HG03457 (cell line): Measurements from ENCODE around the gene ABHD12.
"Not testable (repeated sequence)": the region's sequence is repeated elsewhere in the genome, so short reads cannot be mapped to it uniquely, and the experiment has no call there.

ENCODE experiments used
- ATAC-seq: cut with Tn5 transposase; IDR thresholded peaks from one replicate; pipeline ENCODE4 v1.9.1; 2021; ENCODE audit warnings: moderate number of reproducible peaks; ENCODE audit not compliant: unreplicated experiment

ABHD12 gene

DNA sequence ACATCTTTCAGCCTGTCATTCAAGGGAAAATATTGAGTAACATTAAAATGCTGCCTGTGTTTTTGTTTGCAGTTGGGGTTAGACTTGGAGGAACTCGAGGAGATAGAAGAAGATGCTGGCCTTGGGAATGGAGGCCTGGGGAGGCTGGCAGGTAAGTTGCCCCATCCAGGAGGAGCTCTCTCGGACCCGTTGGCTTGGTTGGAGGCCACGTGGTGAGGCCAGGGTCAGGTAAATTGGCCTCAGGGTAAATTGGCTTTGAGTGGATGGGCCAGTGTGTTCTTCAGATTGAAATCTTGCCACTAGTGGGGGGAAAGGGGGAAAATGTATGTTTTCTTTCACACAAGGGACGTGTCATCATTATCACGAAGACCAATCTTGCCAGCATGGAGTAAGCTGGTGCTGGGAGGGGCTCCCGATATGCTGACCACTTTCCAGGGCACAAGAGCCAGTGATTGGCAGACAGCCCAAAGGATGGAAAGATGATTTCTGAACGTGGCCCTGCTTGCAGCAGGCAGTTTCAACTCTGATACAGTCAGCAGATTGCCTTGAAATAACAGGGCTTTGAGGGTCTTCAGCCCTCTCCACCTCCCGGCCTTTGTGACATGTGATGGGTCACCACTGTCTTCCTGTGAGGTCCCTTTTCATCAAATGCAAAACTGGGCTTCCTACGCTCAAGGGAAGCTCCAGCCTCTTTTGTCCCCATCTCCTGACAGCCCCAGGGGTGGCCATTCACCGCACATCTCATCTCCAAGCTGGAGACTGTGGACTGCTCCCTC lies 121.4 kb downstream of the ABHD12 start:
- ATAC-seq = no peak

DNA sequence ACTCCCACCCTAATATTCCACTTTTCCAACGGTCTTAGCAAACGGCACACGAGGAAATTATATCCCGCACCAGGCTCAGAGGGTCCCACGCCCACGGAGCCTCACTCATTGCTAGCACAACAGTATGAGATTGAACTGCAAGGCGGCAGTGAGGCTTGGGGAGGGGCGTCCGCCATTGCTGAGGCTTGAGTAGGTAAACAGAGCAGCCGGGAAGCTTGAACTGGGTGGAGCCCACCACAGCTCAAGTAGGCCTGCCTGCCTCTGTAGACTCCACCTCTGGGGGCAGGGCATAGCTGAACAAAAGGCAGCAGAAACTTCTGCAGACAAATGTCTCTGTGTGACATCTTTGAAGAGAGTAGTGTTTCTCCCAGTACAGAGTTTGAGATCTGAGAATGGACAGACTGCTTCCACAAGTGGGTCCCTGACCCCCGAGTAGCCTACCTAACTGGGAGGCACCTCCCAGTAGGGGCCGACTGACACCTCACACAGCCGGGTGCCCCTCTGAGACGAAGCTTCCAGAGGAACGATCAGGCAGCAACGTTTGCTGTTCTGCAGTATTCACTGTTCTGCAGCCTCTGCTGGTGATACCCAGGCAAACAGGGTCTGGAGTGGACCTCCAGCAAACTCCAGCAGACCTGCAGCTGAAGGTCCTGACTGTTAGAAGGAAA lies 129.7 kb downstream of the ABHD12 start:
- not testable (repeated sequence) for ATAC-seq

DNA sequence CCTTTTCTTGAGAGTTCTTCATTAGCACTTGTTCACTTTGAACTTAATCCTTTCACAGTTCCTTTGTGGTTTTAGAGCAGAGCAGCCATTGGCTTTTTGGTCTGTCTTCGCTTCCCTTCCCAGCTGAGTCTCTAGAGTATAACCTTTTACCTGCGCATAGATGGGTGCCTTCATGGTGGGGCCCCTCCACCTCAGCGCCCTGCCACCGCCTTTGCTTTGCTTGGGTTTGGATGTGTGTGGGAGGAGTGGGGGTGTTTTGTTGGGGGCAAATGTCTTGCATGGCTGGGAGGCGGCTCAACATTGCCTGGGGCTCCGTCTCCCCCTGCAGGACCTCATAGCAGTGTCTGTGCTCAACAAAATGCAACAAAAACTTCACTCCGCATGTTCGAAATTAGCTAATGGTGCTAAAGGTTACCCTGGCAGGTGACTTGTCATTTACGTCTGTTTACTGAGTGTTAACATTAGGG lies 130.8 kb downstream of the ABHD12 start:
- ATAC-seq = no peak

DNA sequence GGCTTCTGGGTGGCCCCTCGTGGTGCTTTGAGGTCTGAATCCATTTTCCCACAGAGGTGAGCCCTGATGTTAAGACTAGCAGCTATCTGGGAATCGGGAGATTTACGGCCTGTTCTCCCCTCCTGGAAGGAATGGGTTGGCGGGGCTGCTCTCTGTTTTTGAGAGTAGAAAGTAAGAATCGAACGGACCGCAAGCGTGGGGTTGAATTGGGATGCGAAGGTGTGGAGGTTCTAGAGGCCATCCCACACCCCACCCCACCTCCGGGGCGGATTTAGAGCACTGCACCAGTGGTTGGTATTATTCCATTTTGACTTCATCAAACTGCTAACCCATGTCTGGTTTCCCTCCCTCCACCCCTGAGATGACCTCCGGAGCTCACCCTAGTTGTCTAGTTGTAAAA lies 131.3 kb downstream of the ABHD12 start:
- ATAC-seq = no peak

DNA sequence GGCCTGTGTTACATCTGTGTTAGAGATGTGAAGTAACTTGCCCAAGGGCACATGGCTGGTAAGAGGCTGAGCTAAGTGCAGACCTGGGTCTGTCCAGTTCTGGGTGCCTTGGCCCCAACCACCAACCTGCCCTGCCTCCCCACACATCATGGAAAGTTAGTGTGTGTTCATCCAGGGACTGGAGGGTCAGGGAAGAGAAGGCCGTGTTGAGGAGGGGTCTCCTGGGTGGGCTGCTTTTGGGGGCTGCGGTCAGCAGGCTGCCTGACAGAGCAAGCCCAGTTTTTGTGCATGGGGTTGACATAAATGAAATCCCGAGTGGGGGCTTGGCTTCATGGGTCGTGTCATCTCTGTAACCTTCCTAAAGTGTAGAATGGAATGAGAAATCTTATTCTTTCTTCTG lies 131.8 kb downstream of the ABHD12 start:
- ATAC-seq = no peak

DNA sequence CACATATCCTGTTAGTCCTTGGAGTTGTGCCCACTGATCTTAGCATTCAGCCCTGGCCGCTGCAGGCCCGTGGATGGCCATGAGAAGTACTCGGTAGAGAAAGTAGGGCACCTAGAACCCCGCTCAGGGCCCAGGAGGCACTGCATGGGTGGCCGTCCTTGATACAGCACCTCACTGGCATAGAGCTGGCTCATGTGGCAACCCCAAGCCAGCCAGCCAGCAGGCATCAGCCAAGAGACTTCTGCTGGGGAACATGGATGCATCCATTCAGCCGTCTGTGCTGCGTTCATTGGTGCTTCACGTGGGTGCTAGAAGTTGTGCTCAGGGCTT lies 132.2 kb downstream of the ABHD12 start:
- no peak for ATAC-seq

DNA sequence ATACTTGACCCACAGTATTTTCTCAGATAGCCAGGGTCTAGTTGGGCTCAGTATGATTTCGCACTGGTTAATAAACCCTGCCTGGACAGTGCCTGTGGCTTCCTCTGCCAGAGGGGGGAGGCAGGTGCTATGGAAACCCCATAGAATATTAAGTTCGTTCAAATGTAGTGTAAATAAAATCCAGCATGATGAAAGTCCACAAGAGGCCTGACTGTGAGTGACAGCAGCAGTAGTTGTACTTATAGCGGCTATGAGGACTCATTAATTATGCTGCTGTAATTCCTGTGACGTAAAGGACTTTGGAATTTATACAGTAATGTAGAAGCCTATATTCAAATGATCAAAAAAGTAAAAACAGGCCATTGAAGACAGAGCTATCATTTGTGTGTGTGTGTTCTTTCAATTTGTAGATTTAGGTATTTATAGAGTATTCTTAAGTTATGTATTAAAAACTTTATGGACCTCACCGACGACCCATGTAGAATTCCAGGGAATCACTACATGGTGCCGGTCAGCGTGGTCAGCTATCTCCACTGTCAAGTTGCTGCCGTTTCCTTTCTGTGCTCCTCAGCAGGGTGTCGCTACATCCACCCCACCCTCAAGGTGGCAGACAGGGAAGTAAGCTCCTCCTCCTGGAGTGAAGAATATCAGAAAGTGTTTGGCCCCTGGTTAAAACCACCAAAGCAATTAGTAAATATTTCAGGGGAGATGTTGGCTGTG lies 132.7 kb downstream of the ABHD12 start:
- no peak for ATAC-seq

DNA sequence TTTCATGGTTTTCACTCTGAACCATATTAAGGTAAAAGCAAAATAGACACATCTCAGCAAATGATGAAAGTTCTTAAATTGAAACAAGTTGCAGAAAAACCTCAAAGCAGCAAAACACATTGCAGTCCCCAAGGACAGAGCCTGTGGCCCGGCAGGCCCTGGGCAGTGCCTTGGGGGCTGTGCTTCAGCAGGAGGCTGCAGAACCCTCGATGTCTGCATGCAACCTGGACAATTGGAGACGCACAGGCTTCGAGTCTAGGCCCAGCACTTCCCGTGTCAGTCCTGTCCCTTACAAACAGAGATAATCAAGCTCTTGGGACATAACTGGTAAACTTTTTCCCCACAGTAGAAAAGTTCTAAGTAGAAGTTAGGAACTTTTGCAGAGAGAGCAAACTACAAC lies 133.5 kb downstream of the ABHD12 start:
- ATAC-seq = no peak

DNA sequence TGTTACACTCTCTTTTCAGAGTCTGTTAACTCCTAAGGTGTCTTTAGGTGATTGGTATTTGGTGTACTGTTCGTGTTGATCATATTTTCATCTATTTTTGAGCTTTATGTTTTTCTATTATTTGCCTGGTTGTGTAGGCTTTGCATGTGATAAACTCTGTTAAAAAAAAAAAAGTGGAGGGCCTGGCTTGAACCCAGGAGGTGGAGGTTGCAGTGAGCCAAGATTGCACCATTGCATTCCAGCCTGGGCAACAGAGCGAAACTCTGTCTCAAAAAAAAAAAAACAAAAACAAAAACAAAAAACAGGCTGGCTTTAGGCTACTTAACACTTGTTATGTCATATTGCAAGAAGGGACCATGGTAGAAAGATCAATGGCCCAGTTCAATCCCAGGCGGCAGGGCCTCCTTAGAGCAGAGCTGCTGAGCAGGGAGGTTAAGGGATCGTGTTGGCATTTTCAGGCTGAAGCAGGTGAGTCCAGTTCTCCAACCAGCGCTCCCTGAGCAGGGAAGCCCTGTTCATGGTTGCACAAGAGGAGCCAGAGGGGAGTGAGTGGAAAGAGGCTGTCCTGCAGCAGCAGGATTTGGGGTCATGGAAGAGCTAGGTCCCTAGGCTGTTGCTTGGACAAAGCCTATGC lies 134.3 kb downstream of the ABHD12 start:
- no peak for ATAC-seq

DNA sequence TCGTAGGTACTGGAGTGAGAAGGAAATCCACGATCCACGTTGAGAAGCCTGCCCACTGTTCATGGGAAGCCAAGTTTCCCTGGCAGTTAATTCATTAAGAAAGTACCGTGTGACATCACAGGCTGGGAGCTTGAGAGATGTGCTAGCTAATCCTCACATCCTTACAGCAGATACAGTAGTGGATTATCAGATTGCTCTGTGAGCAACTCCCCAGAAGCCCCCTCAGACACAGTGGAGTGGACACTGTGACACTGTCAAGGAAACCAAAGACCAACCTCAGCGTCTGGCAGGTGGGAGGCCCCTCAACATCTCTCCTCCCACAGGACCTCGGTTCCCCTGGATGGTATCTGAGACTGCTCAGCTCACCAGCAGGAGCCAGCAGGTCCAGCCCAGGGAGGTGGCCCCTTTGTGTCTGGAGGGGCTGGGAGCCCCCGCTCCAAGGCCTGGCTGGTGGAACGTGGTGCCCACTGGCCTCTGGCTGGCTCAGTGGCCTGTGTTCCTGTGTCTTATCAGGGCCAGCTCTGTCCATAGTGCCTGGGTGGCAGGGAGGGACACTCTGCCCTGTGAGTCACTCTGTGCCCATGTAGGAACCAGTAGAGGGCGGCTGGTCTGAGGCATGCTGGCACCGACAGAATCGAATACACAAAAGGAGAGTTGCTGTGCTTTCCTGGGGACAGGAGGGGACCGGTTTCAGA lies 135.5 kb downstream of the ABHD12 start:
- ATAC-seq = no peak

DNA sequence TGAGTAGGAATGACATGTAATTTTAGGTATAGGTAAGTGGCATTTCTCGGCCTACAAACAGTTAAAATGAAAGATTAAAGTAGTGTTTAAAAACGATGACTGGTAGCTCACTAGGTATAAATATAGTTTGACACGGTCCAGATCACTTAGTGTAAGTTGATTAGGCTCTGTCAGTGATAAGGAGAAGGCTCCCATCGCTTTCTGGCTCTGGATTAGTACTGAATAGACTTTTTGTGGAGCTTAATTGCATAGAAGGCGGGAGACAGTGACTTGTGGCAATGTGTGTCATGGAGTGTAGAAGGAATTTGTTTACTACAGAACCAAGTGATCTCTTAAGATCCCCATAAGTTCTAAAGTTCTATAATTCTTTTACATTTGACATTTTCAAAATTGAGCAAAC lies 136.1 kb downstream of the ABHD12 start:
- no peak for ATAC-seq

DNA sequence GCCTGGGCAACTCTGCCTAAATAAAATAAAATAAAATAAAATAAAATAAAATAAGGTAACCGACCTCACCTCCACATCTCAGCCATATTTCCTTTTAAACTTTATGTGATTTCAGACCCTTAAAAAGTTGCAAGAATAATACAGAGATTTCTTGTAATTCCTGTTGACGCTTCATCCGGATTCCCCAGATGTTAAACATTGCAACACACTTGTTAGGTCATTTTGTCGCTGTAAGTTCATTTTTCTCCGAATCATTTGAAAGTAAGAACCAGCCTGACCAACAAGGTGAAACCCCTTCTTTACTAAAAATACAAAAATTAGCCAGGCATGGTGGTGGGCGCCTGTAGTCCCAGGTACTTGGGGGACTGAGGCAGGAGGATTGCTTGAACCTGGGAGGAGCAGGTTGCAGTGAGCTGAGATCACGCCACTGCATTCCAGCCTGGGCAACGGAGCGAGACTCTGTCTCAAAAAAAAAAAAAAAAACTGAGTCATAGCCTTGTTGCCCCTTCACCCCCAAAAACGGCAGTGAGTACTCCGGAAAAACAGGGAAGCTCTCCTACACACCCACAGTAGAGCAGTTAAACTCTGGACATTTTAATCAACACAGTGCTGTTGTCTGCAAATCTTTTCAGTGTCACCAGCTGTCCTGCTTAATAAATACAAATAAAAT lies 136.9 kb downstream of the ABHD12 start:
- no peak for ATAC-seq

DNA sequence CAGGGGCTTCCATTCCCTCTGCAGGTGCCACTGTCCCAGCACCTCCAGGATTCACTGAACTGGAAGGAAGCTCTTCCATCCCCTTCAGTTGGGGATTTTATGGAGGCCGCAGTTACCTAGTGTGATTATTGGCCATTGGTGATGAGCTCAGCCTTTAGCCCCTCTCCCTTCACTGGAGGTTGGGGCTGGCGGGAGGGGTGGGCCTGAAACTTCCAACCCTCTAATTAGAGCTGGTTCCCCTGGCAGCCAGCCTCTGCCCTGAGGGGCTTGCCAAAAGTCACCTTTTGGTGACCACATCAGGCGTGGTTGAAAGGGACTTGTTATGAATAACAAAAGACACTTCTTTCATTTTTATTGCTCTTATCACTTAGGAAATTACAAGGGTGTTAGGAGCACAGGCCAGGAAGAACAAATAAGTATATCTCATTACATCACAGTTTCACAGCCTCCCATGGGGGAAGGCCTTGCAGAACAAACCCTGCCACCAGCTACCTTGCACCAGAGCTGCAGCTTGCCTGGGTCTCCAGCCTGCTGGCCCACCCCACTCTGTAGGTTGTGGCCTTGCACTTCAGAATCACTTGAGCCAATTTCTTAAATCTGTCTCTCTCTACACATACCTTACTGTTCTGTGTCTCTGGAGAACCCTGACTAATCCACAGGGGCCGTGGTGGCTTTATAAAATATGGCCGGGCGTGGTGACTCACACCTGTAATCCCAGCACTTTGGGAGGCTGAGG lies 137.8 kb downstream of the ABHD12 start:
- no peak for ATAC-seq

DNA sequence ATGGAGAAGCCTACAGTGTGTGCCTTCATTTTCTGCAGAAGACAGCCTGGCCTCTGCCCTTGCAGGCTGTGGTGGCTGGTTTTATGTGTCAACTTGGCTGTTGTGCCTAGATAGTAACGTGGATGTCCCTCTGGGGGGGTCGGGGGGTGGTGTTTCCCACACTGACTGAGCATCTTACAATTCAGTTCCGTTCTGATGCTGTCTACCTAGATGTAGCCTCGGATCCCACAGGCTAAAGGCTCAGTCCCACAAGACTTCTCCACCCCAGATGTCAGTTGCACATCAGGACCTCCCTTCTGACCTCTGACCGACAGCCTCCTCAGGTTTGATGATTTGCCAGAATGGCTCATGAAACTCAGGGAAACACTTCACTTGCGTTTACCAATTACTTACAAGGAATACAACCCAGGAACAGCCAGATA lies 138.4 kb downstream of the ABHD12 start:
- no peak for ATAC-seq

DNA sequence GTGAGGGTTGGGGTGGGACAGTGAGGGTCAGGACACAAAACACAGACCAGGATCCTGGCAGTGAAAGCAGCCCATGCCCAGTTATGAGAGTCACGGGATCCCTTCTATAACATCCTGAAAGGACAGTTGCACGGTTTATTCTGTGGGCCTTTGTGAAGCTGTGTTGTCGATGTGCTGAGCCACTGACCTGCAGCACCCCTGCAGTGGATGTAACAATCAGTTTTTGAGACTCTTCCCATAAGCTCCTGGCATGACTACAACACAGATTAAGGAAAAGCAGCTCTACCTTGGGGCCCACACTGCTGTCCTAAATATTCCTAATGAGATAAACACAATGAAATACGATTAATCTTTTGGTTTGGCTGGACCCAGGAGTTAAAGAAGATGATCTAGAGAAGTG lies 139.1 kb downstream of the ABHD12 start:
- ATAC-seq = no peak

DNA sequence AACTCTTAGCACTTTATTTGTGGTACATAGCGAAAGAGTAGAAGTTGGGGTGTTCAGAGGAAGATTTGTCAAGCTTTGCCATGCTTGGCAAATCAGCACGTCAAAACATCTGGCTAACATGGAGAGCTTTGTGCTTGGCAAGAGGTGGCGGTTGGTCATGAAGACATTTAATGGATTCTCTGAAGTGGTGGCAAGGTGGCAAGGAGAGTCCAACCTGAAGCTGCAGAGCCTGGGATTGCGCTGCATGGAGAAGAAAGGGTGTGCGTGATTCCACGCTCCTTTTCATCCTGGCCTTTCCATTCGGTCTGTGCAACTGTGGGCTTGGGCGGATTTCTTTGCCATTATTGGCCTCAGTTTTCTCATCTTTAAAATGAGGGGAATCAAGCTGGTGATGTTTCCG lies 139.6 kb downstream of the ABHD12 start:
- ATAC-seq = no peak

DNA sequence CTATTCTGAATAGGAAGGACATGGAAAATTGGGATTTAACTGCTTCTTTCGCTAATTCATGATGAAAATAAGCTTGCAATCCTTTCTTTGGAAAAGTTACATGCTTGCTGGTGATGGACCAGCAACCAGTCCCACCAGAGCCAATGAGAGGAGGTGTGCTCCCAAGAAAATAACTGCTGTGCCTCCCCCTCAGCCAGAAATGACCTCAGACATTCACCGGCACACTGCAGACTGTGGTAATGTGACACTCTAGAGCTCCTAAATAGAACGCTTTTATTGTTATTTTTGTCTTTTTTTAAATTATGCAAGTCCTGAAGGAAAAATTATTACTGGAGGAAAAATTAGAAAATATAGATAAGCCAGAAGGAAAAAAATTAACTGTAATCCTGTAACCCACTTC lies 140.1 kb downstream of the ABHD12 start:
- ATAC-seq = no peak
